ENCODE measurements around the gene DLGAP1. TPM values are rescaled to one million over a fixed set of nuclear protein-coding genes. Genes with fewer than 3 reads are reported as not detected.

The DLGAP1 gene
- total and polyA plus RNA-seq, 4 donors = 0.06 to 1.2 (median 0.17) TPM; not detected in 1

- H3K27ac ChIP-seq (ENCODE audit: low read depth in 1 of 2, low read length in 2 of 2) = no peak overlapping the region
- DNase-seq (ENCODE audit: low spot score) = no peak
- no peak for TF ChIP-seq HNF4G (IDR thresholded peaks at IDR 0.05)
- no peak for TF ChIP-seq FOXA1 (IDR thresholded peaks at IDR 0.05)
- no peak for TF ChIP-seq GABPA (IDR thresholded peaks at IDR 0.05 in 1 of 2, conservative IDR thresholded peaks at IDR 0.05 in 1 of 2)
- no peak for TF ChIP-seq YY1 (IDR thresholded peaks at IDR 0.05)
- TF ChIP-seq CTCF (IDR thresholded peaks at IDR 0.05; ENCODE audit: low read depth, low read length, missing input control) = no peak
- no peak for TF ChIP-seq SP1 (IDR thresholded peaks at IDR 0.05)
- TF ChIP-seq RXRA (IDR thresholded peaks at IDR 0.05) = no peak
- TF ChIP-seq NR2F2 (IDR thresholded peaks at IDR 0.05) = no peak
- no peak for TF ChIP-seq FOXA2 (IDR thresholded peaks at IDR 0.05)
- no peak for TF ChIP-seq ATF3 (IDR thresholded peaks at IDR 0.05)
- TF ChIP-seq JUND (IDR thresholded peaks at IDR 0.05) = no peak
- no peak for TF ChIP-seq TAF1 (conservative IDR thresholded peaks at IDR 0.05)
- TF ChIP-seq EGR1 (IDR thresholded peaks at IDR 0.05; ENCODE audit: low read depth in 2 of 2) = no peak
- no peak overlapping the region for H3K4me3 ChIP-seq (ENCODE audit: low read depth in 1 of 3, low read length in 3 of 3)
- H3K9me3 ChIP-seq (ENCODE audit: control insufficient read depth in 4 of 4, low read length in 3 of 4) = no peaks in the 10 kb centered on the region
- no peaks in the 10 kb centered on the region for H3K27me3 ChIP-seq (ENCODE audit: control insufficient read depth in 4 of 4, insufficient read depth in 4 of 4, low read length in 3 of 4)
- no peaks in the 10 kb centered on the region for H3K36me3 ChIP-seq (ENCODE audit: control insufficient read depth in 4 of 4, insufficient read depth in 3 of 4, low read depth in 1 of 4, low read length in 3 of 4)
- WGBS = 76% methylated on average over 4 of the region's 4 CpGs
- no peak overlapping the region for H3K9ac ChIP-seq (ENCODE audit: low read depth in 1 of 2, low read length in 2 of 2)
- no peaks in the 10 kb centered on the region for H3K4me1 ChIP-seq (ENCODE audit: control insufficient read depth in 4 of 4, insufficient read depth in 4 of 4, low read length in 3 of 4)
Measured at GRCh38 chr18:4417714-4418113, 37.4 kb downstream of the DLGAP1 start.

GRCh38 chr18:4416976-4417375, 38.1 kb downstream of the DLGAP1 start:
- no peak for TF ChIP-seq NR2F2 (IDR thresholded peaks at IDR 0.05)
- TF ChIP-seq ZBTB33 (IDR thresholded peaks at IDR 0.05) = no peak
- TF ChIP-seq RXRA (IDR thresholded peaks at IDR 0.05) = no peak
- TF ChIP-seq FOXA1 (IDR thresholded peaks at IDR 0.05) = no peak
- no peak for TF ChIP-seq MAX (IDR thresholded peaks at IDR 0.05)
- no peak for TF ChIP-seq FOXA2 (IDR thresholded peaks at IDR 0.05)
- TF ChIP-seq YY1 (IDR thresholded peaks at IDR 0.05) = no peak
- TF ChIP-seq TAF1 (conservative IDR thresholded peaks at IDR 0.05) = no peak
- no peak for TF ChIP-seq SP1 (IDR thresholded peaks at IDR 0.05)
- TF ChIP-seq CTCF (IDR thresholded peaks at IDR 0.05; ENCODE audit: low read depth, low read length, missing input control) = no peak
- no peaks in the 10 kb centered on the region for H3K4me1 ChIP-seq (ENCODE audit: control insufficient read depth in 4 of 4, insufficient read depth in 4 of 4, low read length in 3 of 4)
- no peaks in the 10 kb centered on the region for H3K36me3 ChIP-seq (ENCODE audit: control insufficient read depth in 4 of 4, insufficient read depth in 3 of 4, low read depth in 1 of 4, low read length in 3 of 4)
- H3K9ac ChIP-seq (ENCODE audit: low read depth in 1 of 2, low read length in 2 of 2) = no peak overlapping the region
- no peaks in the 10 kb centered on the region for H3K27me3 ChIP-seq (ENCODE audit: control insufficient read depth in 4 of 4, insufficient read depth in 4 of 4, low read length in 3 of 4)
- no peak overlapping the region for H3K4me3 ChIP-seq (ENCODE audit: low read depth in 1 of 3, low read length in 3 of 3)
- no peaks in the 10 kb centered on the region for H3K9me3 ChIP-seq (ENCODE audit: control insufficient read depth in 4 of 4, low read length in 3 of 4)
- no peak for DNase-seq (ENCODE audit: low spot score)
- WGBS = 94% methylated on average over 1 of the region's 1 CpG
- no peak overlapping the region for H3K27ac ChIP-seq (ENCODE audit: low read depth in 1 of 2, low read length in 2 of 2)

All from liver (tissue), 9 donors.